NCI-H2029 (cell line): ENCODE results near the gene PPP1R15B.
A peak's percentile ranks its signal among the peaks of the same experiment; 100 is the strongest.

Experiments
- DNase-seq: peaks from one replicate; lab custom pipeline; 2025; lab: John Stamatoyannopoulos, UW

The PPP1R15B gene

DNA sequence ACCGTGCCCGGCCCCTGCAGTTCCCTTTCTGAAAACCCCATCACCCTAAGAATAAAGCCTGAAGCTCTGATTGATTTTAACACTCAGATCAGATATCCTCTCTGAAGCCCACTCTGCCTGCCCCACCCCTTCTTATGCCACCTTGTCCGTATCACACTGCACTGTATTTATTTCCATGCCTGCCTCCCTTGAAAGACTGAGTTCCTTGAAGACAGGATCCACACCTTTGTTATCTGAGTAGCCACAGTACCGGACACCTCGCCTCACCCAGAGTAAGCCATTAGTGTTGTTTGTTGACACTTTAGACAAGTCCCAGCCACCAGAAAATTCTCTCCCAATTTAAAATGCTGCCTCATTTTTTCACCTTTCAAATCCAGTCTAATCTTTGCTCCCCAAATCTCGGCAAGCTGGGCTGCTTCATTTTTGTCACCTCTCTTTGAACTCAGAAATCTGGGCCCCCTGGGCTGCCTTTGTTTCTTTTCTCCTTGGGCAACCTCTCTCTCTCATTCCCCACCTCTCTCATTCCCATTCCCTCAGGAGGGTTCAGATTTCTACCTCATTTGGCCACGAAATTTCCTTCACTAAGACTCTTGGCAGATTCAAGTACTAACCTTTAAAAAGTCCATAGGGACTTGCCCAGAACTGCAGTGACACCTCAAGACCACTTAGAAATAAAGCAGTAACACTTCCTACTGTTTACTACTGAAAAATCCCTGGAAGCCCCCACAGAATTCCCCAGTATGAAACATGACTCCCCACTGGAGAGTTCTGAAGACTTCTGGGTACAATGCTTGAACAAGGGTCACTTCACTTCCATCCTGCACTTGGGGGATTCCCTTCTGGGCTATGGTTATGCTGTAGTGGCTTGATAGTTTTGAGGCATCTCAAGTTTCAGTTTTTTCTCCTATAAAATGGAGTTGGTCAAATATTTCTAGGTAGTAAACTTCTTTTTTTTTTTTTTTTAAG is 8.7 kb upstream of the PPP1R15B start:
- DNase-seq, result no peak

DNA sequence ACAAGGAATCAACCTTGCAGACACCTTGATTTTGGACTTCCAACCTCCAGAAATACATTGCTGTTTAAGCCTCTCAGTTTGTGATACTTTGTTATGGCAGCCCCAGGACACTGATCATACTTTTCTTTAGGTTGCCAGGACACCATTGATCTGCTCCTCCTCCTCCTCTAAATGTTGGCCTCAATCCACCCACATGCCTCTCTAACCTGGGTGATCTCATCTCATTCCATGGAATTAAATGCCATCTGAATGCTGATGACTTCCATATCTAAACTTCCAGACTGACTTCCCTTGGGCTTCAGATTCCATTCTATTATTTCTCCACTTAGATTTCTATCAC is 7.4 kb upstream of the PPP1R15B start:
- peak; percentile 9 for DNase-seq

DNA sequence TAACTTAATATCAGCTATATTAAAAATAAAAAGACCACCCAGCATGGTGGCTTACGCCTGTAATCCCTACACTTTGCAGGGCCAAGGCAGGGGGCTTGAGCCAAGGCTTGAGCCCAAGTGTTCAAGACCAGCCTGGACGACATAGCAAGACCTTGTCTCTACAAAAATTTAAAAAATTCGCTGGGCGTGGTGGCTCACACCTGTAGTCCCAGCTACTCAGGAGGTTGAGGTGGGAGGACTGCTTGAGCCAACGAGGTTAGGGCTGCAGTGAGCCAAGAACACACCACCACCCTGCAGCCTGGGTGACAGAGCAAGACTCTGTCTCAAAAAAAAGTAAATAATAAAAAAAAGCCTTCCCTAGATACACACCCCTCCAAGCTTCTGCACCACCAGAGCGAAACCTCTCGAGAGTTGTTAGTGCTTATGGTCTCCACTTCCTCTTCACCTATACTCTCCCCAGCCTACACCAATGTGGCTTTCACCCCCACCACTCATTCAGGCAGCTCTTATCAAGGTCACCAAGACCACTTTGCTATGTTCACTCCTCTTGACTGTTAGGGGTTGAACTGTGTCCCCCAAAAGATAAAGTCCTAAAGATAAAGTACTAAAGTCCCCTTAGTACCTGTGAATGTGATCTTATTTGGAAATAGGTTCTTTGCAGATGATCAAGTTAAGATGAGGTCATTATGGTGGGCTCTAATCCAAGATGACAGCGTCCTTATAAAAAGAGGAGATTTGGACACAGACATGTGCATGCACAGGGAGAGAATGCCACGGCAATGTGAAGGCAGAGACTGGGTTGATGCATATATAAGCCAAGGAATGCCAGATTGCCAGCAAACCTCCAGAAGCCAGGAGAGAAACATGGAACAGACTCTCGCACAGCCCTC is 6.8 kb upstream of the PPP1R15B start:
- peak; percentile 35 for DNase-seq

DNA sequence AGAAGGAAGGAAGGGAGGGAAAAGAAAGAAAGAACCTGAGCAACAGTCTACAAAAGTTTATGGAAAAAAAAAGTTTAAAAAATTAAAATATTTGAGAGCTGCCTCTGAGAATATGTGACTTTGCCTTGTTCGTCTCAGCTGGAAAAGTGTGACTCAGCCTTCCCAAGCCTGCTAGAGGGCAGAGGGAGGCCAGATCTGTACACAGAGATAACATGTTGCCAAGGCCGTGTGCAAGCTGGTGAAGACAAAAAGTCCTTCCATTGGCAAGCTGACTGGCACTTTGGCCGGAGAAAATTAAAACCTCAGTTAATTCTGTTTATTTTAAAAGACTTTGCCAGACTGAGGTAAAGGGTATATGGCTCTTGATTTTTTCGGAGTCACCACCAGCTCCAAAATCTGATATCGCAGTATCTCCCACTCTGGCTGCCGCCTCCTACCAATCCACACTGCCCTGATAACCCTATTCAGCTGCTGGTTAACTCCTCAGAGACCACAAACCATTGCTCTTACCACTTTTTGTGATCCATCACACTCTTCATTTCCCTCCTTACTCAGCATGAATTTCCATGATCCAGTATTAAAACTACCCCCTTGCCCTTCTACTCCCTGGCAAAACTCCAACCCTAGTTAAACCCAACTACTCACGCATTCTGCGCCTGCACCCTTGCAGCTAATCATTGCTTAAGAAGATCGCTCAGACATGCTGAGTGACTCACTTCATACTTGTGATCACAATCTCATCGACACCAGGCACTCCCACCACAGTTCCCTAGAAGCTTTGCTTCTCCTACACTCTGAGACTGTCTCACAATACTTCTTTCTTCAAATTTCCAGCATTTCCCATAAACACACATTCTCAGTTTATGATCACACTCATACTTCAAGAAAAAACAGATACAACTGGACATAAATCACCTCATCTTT is 5.7 kb upstream of the PPP1R15B start:
- DNase-seq, result no peak

DNA sequence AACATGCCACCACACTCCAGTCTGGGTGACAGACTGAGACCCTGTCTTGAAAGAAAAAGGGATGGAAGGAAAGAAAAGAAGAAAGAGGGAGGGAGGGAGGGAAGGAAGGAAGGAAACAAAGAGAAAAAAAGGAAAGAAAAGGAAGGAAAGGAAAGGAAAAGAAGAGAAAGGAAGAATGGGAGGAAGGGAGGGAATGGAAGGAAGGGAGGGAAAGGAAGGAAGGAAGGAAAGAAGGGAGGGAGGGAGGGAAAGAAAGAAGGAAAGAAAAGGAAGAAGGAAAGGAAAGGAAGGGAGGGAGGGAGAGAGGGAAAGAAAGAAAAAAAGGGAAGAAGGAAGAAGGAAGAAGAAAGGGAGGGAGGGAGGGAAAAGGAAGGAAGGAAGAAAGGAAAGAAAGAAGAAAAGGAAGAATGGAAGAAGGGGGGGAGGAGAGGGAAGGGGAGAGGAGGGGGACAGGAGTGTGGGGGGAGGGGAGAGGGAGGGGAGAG is 5.0 kb upstream of the PPP1R15B start:
- no peak for DNase-seq

DNA sequence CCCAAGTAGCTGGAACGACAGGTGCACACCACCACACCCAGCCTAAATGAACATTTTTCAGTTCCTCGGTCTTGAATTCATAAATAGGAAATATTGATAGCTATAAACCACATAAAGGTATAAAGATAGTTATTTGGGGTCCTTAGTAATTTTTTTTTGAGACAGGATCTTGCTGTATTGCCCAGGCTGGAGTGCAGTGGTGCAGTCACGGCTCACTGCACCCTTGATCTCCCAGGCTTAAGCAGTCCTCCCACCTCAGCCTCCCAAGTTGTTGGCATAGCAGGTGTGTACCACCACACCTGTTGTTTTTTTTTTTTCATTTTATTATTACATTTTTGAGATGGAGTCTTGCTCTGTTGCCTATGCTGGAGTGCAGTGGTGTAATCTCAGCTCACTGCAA is 3.7 kb upstream of the PPP1R15B start:
- DNase-seq, result no peak

DNA sequence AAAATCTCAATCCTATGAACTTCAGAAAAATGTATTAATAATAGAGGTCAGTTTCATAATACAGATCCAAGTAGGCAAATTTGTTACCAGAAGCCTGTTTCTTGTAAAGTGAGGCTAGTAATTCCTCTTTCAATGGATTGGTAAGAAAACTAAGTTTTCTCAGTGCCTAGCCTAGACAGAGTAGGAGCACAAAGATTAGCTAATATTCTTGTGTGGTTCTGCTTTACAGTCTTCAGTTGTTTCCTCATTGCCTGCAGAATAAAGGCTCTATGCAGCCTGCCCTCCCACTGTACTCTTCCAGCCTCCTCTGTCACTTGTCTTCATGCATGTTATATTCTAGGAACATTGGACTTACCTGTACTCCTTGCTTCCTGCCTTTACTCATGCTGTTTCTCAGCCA is 2.4 kb upstream of the PPP1R15B start:
- DNase-seq, result no peak

DNA sequence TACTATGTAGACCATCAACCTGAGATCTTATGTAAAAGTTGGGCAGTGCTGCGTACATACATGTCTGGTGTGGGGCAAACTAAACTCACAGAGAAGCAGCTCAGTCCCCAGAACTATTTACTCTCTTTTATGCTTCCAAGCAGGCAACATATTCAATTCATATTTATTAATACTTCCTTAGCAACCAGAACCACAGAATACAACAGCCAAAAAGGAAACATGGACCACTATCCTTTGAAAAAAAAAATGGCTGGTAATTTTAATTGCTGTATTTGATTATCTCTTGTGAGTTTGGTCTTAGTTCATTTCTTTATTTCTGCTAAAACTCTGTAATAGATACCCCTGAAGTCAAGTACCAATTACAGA is 1.5 kb upstream of the PPP1R15B start:
- DNase-seq, result peak; percentile 6

DNA sequence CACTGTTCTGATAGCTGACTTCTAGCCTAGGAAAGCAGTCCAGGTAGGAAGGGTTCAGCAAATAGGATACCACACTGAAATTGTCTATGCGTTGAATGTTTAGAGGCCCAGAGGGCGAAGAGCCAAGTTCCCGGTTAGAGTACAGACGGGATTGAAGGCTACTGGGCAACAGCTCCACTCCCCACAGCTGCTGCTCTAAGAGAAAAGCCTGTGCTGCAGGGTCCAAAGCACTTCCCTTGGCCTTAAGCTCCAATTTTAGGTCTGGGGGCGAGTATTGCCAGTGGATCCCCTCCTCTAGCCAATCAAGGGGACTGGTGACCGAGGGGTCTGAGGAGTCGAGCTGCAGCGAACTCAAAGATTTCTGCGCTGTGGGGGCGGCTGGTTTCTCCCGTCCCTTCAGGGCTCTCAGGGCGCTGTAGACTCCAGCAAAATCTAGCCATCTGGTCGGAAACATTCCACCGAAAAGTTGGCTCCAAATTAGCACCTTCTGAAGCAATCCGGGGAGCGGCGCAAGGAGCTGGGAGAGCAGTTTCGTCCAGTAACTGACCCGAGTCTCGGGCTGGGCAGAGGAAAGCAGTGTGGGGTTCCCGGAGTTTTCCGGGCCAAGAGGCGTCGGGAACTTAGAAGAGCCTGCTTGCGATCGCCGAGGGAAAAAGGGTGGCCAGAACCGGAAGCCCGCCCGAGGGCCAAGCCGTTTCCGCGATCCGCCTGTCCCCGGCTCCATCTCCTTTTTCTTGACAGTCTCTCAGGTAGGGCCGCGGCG is 748 bp downstream of the PPP1R15B start:
- DNase-seq, result peak; percentile 13

DNA sequence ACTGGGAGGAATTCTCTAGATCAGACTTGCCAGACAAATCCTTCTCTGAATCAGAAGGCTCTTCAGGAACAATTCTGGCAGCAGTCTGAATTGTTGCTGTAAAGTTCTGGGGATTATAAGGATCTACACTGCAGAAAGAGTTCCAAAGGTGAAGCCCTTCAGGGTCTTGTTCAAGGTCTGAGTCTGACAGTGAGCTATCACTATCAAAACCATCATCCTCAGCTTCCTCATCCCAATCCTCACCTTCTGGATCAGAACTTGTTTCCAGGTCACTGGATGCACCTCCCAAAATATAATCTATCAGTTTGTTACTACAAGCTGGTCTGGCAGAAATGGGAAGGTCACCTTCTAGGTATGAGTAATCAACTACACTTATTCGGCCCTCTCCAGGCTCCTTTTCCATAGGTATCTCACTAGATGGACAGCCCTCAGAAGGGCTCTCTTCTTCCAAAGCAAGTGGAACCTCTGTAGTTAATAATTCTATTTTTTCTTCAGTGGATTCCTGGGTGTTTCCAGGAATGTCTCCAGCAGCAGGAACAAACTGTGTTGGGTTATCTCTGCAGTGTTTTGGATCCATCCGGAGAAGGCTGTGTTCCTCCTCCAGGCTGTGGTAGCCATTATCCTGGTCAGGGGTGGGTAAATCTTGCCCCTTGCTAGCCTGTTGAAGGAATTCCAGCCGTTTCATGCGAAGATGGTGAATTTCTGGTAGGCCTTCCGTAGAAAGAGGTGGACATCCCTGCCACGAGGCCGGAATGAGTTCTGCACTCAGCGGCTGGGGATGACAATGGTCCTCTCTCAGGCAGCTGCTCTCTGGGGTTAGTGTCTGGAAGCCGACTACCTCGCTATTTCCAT is 1.6 kb downstream of the PPP1R15B start:
- no peak for DNase-seq

DNA sequence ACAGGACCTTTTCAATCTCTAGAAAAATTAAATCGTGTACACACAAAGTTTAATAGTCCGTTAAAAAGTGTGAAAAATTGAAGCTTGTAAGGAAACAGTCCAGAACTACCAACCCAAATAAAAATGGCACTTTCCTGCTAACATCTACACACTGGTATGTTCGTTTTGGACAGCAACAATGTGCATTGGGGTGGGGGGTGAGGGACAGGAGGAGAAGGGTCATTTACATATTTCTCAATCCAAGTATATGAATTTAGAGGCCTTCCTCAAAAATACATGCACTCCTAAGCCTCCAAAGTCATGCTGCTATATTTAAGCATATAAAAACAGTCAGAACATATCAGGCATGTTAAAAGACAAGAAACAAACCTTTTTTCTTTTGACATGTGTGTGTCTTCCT is 2.5 kb downstream of the PPP1R15B start:
- no peak for DNase-seq

DNA sequence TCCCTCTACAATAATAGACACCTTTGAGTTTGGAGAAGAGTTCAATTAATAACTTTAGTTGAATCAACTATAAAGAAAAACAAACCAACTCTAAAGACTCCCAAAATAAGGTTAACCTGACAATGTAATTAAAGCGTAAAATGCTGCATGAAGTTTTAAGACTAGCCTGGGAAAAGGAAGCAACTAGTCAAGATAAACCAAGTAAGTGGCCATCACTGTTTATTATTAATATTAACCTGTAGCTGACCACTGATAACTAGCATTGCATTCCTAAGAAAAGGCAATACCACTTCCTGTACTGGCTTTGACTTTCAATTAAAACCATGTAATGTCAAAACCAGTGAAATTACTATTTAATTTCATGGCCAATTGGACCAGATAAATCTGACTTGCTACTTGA is 3.0 kb downstream of the PPP1R15B start:
- DNase-seq, result no peak

DNA sequence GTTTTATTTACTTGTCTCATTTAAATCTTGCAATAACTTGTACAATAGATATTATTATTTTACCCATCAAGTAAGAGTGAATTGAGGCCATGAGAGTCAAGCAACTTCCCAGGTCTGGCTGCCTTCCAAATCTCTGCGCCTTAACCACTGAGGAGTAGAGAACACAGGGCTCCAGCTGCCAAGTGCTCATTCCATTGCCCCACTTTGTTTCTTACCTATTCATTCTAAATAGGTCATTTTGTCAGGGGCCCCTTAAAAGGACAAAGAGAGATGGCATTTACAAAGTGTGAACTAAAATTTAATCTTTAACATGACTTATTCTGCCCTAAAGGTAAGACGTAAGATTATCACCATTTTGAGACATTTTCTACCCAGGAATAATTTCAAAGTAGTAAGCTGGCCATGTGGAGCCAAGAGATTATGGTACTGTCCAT is 3.5 kb downstream of the PPP1R15B start:
- DNase-seq, result no peak

DNA sequence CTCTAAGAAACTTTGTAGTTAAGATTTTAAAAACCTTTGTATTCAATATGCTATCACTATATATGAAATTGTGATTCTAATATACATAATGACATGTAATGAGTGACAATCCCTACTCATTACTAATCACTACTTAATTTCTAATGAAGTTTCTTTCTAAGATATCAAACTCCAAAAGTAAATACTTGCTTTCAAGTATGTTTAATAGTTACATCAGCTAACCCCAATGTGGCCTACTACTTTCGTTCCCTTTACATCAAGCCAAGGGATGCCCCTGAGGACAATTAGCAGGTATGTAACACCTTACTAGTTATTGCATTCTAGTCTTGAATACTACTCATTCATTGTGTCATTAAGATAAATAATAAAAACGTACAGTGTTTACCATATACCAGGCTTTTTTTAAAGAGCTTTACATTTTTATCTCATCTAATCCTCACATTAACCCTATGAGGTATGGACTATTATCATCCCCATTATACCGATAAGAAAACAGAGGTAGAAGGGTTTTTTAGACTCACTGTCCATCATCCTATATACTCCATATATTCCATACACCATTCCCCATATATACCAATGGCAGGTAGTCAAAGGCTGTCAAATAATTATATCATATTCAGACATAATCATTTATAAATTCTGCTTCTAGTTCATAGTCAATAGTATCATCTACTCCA is 4.2 kb downstream of the PPP1R15B start:
- no peak for DNase-seq

DNA sequence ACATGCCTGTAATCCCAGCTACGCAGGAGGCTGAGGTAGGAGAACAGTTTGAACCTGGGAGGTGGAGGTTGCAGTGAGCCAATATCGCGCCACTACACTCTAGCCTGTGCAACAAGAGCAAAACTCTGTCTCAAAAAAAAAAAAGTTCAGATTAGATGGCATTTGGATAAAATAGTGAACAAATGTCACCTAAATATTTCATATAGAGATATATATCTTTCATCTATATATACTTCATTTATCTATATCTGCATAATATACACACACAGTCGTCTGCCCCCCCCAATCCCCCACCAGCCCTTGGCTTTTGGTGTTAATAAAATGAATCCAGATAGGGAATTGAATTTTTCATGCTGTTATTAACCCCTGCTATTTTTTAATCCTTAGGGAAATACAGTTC is 5.0 kb downstream of the PPP1R15B start:
- no peak for DNase-seq

DNA sequence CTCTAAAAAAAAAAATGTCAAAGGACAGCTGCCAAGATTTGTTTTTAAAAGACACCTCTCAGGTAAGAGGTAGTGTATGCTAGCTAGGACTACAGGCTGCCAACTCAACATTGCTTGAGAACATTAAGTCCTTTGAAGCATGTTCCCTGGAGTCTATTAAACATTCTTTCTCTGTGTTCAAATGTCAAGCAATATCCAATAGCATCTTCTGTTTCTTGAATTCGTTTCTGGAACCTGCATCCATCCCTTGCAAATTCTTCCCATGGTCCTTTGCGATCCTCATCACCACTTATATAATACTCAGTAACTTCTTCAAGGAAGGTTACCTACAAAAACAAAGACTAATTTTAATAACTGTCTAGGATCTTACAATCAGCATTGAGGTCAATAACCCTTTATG is 5.6 kb downstream of the PPP1R15B start:
- DNase-seq, result no peak

DNA sequence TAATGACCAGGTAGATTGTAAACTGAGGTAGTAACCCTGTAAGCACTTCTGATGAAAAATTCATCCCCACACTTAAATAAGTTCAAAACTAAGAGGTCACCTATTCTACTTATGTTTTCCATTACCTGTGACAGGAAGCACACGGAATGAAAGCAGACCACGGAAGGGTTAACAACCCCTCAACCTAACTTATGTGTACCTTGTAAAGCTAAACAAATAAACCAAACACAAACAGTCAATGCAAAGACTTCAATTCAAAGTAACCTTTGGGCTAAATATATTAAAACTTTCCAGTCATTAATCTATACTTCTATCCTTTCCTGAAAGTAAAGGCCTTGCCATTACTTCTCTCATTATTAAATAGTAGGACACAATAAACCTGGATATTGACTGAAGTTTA is 7.0 kb downstream of the PPP1R15B start:
- no peak for DNase-seq

DNA sequence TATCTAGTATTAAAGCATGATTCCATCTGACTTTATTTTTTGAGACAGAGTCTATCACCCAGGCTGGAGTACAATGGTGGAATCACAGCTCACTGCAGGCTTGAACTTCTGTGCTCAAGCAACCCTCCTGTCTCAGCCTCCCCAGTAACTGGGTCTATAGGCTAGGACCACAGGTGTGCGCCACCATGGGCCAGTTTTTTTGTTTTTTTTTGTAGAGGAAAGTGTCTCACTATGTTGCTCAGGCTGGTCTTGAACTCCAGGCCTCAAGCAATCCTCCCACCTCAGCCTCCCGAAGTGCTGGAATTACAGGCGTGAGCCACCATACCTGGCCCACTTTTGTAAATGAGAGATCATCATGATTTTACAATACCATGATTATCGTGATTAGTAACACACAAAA is 9.2 kb downstream of the PPP1R15B start:
- DNase-seq, result no peak

DNA sequence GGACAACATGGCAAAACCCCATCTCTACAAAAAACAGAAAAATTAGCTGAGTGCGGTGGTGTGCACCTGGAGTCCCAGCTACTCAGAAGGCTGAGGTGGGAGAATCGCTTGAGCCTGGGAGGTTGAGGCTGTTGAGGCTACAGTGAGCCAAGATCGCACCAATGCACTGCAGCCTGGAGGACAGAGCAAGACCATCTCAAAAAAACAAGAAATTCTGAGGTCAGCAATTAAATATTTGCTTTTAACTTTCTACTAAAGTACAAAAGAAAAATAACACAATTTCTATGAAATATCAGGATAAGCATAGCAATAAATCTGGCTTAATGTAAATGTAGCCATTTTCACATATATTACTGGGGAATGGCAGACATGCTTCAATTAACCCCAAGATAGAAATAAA is 9.9 kb downstream of the PPP1R15B start:
- no peak for DNase-seq
